Neural progenitor cell (in vitro differentiated cells): ENCODE results near the gene HMCN1.

Source experiments
- EZH2 ChIP-seq: fragments of 200-600 bp; sonication (generic); IDR thresholded peaks from 2 replicates; pipeline ENCODE4 v1.6.1; 2017; ENCODE audit warnings: antibody characterized with exemption, mild to moderate bottlenecking, moderate library complexity
- TF ChIP-seq, protein P1 (sequence below): fragments of 200-600 bp; sonication (generic); IDR thresholded peaks from 2 replicates; pipeline ENCODE4 v1.5.1; 2017; ENCODE audit warnings: antibody characterized with exemption, mild to moderate bottlenecking

- TF ChIP-seq, protein P1, sequence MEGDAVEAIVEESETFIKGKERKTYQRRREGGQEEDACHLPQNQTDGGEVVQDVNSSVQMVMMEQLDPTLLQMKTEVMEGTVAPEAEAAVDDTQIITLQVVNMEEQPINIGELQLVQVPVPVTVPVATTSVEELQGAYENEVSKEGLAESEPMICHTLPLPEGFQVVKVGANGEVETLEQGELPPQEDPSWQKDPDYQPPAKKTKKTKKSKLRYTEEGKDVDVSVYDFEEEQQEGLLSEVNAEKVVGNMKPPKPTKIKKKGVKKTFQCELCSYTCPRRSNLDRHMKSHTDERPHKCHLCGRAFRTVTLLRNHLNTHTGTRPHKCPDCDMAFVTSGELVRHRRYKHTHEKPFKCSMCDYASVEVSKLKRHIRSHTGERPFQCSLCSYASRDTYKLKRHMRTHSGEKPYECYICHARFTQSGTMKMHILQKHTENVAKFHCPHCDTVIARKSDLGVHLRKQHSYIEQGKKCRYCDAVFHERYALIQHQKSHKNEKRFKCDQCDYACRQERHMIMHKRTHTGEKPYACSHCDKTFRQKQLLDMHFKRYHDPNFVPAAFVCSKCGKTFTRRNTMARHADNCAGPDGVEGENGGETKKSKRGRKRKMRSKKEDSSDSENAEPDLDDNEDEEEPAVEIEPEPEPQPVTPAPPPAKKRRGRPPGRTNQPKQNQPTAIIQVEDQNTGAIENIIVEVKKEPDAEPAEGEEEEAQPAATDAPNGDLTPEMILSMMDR: no peak
- no peak for TF ChIP-seq EZH2
These were observed 116.2 kb downstream of the HMCN1 start for GRCh38 chr1:185850366-185850765.
